Spinal cord (tissue), 10 donors: ENCODE data around the gene BIRC2. TPM values are rescaled to one million over a fixed set of nuclear protein-coding genes. Genes with fewer than 3 reads are reported as not detected.

Experiments
- DNase-seq, 6 donors: peaks; one replicate each; pipeline versions ENCODE4 v3.0.0 to v3.0.0-alpha.2; 2013 to 2015; ENCODE audit warnings: low spot score in 6 of 6, low read depth in 4 of 6
- H3K27ac ChIP-seq: one replicate; pipeline ENCODE4 v1.5.1; 2013; ENCODE audit warnings: low read depth, low read length, control low read depth
- H3K27me3 ChIP-seq: one replicate; pipeline ENCODE4 v1.6.1; 2013; ENCODE audit warnings: low read length; ENCODE audit not compliant: control insufficient read depth, insufficient read depth
- H3K36me3 ChIP-seq: one replicate; pipeline ENCODE4 v1.6.1; 2013; ENCODE audit warnings: low read length; ENCODE audit not compliant: control insufficient read depth, insufficient read depth
- H3K4me1 ChIP-seq: one replicate; pipeline ENCODE4 v1.6.1; 2013; ENCODE audit warnings: low read length; ENCODE audit not compliant: control insufficient read depth, insufficient read depth
- H3K4me3 ChIP-seq: one replicate; pipeline ENCODE4 v1.5.1; 2013; ENCODE audit warnings: low read depth, low read length, control low read depth
- H3K9me3 ChIP-seq: one replicate; pipeline ENCODE4 v1.6.1; 2013; ENCODE audit warnings: low read length; ENCODE audit not compliant: control insufficient read depth, insufficient read depth
- WGBS: methylation state at CpG from one replicate; pipeline ENCODE4 v1.1.5; 2013; ENCODE audit warnings: missing lambda C conversion rate; ENCODE audit not compliant: insufficient coverage; 5-methylcytosine and 5-hydroxymethylcytosine counted together
- polyA plus RNA-seq, 2 donors: library from polyadenylated mRNA; unstranded; fragments of 120-200 nt; gene quantifications; one replicate each; pipeline ENCODE4 v1.2.1, GENCODE V29; 2013; ENCODE audit not compliant: insufficient read length in 2 of 2
- small RNA-seq: library from RNA; depleted of rRNA; stranded (forward); fragments of <200 nt; gene quantifications from one replicate; pipeline ENCODE3, GENCODE V24; 2014; ENCODE audit warnings: low replicate concordance
- total RNA-seq, 2 donors: library from RNA; depleted of rRNA in 1 of 2; stranded (reverse); fragments of 120-200 nt in 1 of 2; fragments of >200 nt in 1 of 2; gene quantifications; one replicate each; pipeline versions ENCODE4 v1.2.3 to v1.2.4, GENCODE V29; 2013 to 2014
- donor health status: healthy.

The BIRC2 gene
- total and polyA plus RNA-seq, 4 donors = 47.1 to 109 (median 76.9) TPM

DNA sequence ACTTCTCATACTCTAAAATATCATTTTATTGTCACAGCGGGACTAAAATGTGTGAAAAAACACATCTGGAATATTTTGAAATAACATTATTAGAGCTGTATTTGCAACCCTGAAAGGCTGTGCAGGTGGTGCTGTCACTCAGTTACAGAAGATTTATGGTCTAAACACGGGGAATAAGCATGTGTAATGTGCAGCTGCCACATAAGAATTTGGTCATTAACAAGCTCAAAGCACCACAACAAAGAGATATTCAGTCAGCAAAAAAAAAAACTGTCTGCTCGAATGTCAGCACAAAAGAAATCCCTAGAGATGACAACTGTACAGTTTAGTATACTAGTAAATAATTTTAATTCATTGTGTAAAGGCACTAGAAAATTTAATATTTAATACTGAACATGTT, 74.2 kb downstream of the BIRC2 start:
- Histone ChIP-seq H3K36me3 (no peaks in the 10 kb centered on the region), H3K27me3 (no peaks in the 10 kb centered on the region), H3K4me3 (no peak overlapping the region), H3K9me3 (peaks cover 3% of the 10 kb centered on the region), H3K27ac (no peak overlapping the region), H3K4me1 (no peaks in the 10 kb centered on the region)
- no CpG with 5 or more reads among the region's 3 CpGs for WGBS
- DNase-seq = peak in 2 of 6 donors; percentile 75 to 79

DNA sequence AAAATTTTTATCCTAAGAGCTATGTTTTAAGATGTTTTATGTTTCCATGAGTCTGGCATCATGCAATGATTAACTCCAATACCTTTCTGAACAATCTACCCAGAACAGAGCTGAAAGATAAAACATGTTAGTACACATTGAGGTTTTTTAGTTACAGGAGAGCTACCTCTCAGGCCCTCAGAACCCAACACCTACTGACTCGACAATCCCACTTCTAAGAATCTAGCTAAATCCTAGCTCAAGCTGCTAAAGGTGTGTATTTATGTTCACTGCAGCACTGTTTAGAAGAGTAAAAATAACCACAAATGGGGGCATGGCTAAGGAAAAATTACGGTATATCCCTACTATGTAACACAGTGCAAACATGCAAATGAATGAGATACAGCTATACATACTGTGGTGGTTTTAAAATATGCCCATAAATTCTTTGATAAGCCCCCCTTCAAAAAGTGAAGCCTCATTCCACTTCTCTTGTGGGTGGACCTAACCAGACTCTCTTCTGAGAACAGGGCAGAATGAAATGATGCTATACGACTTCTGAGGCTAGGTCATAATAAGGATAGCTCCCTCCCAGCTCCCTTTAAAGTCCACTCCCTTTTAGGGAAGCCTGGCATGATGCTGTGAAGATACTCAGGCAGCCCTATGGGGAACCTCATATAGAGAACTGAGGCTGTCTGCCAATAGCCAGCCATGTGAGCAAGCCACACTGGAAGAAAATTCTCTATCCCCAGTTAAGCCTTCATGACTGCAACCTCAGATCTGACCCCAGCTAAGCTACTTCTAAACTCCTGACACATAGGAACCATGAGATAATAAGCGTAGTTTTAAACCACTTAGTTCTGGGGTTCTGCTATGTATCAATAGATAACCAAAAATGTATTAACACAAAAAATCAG, 76.1 kb downstream of the BIRC2 start:
- no peak overlapping the region for H3K27ac ChIP-seq
- H3K9me3 ChIP-seq = no peaks in the 10 kb centered on the region
- no peak overlapping the region for H3K4me3 ChIP-seq
- 40% methylated on average over 1 of the region's 4 CpGs for WGBS
- peak in 2 of 6 donors; percentile 16 to 48 for DNase-seq
- peaks cover 4% of the 10 kb centered on the region for H3K4me1 ChIP-seq
- H3K36me3 ChIP-seq = no peaks in the 10 kb centered on the region
- H3K27me3 ChIP-seq = no peaks in the 10 kb centered on the region

DNA sequence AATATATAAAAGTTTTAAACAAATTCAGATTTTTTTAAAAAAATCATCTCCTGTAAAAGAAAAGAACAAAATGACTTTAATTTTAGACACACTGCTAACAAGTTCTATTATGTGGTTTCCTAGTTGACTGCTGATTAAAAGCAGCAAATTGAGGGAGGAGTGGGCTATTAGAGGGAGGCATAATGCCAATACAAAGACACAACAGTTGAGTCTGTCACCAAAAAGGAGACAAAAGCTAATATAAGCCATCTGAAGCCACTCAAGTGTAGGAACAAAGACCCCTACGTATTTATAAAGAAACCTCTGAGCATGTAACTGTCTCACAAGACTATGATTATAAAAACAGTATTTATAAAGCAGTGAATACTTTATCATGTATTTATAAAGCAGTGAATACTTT, 76.9 kb downstream of the BIRC2 start:
- no peaks in the 10 kb centered on the region for H3K27me3 ChIP-seq
- no peaks in the 10 kb centered on the region for H3K36me3 ChIP-seq
- H3K4me1 ChIP-seq = peaks cover 7% of the 10 kb centered on the region
- DNase-seq = peak in 2 of 6 donors; percentile 39 to 61
- H3K4me3 ChIP-seq = no peak overlapping the region
- WGBS = no CpG with 5 or more reads among the region's 1 CpG
- H3K9me3 ChIP-seq = no peaks in the 10 kb centered on the region
- H3K27ac ChIP-seq = no peak overlapping the region

DNA sequence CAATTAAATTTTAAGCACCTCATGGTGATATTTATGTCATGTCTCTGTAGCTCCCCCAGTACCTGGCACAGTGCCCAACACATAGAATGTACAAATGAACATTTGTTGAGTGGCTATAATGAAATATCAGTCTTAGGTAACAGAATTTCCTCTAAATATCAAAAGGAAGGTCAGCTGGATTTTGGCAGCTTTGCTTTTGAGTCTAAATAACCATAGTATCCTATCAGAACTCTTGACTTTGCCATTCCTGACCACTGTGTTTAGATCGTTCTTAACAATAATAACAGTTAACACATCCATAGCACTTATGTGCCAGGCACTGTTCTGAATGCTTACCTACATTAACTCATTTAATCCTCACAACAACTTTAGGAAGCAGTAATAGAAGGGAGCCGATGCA, 79.0 kb downstream of the BIRC2 start:
- Histone ChIP-seq H3K9me3 (no peaks in the 10 kb centered on the region), H3K27ac (no peak overlapping the region), H3K36me3 (no peaks in the 10 kb centered on the region), H3K4me3 (no peak overlapping the region), H3K4me1 (peaks cover 12% of the 10 kb centered on the region), H3K27me3 (no peaks in the 10 kb centered on the region)
- peak in 1 of 6 donors; percentile 39 for DNase-seq
- 14% methylated on average over 1 of the region's 2 CpGs for WGBS

DNA sequence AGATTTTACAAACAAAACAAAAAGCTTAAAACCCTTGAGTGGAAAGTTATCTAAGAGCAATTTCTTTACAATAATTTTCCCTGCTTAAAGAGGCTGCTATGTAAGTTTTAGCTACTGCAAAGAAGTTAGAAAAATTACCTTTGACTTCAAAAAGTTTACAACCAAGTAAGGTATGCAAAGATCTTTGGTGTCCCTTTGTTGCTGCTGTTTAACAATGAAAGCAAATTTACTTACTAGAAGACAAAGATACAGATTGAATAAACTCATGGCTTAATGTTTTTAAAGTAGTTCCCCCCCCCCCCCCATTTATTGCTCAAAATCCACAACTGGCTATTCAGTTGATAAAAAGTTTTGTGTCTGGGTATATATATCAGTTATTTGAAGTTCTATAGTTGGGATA, 79.6 kb downstream of the BIRC2 start:
- H3K9me3 ChIP-seq = no peaks in the 10 kb centered on the region
- H3K36me3 ChIP-seq = no peaks in the 10 kb centered on the region
- H3K27me3 ChIP-seq = no peaks in the 10 kb centered on the region
- no peak overlapping the region for H3K4me3 ChIP-seq
- DNase-seq = no peak
- peaks cover 12% of the 10 kb centered on the region for H3K4me1 ChIP-seq
- no peak overlapping the region for H3K27ac ChIP-seq

DNA sequence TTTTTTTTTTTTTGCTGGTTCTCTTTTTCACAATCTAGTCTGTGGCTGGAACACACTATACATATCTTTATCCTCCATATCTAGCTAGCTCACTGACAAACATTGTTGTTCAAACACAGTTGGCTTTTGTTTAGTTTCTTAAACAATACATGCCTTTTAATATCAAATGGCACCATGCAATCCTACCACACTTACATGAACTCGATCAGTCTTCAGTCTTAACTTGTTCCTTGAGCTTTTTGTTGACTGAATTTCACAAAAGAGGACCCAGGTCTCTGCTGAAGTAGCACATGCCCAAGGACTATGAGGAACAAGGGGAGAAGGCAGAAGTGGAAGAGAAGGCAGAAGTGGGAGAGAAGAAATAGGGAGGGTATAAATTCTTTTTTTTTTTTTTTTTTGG, 80.1 kb downstream of the BIRC2 start:
- Histone ChIP-seq H3K4me3 (no peak overlapping the region), H3K4me1 (peaks cover 12% of the 10 kb centered on the region), H3K27ac (peak overlapping the region; percentile 33), H3K27me3 (no peaks in the 10 kb centered on the region), H3K36me3 (no peaks in the 10 kb centered on the region), H3K9me3 (no peaks in the 10 kb centered on the region)
- DNase-seq = peak in 1 of 6 donors; percentile 28
- no CpG with 5 or more reads among the region's 1 CpG for WGBS

Small RNA genes lying within 50 kb of the gene (small RNA-seq; reads per million reads assigned to genes)
- gene AP000942.3 (not detected), gene AP000942.4 (not detected), gene RNU6-952P (not detected)

Other genes starting within 250 kb of the BIRC2 start
- gene YAP1, start 236.8 kb upstream of the BIRC2 start, total RNA-seq = 100 to 1,000 TPM in 1 of 2 donors, 10 to 100 TPM in 1; 69.8 to 110 TPM
- gene YAP1, start 236.8 kb upstream of the BIRC2 start, polyA plus RNA-seq = 10 to 100 TPM; 49.4 to 58.5 TPM
- 1 to 10 TPM; 3.9 to 6.2 TPM for gene BIRC3, start 29.7 kb upstream of the BIRC2 start, total RNA-seq
- gene BIRC3, start 29.7 kb upstream of the BIRC2 start, polyA plus RNA-seq = 1 to 10 TPM; 1.8 to 2.4 TPM
- gene TMEM123, start 105.6 kb downstream of the BIRC2 start, total RNA-seq = 100 to 1,000 TPM; 149 to 157 TPM
- 100 to 1,000 TPM; 125 to 164 TPM for gene TMEM123, start 105.6 kb downstream of the BIRC2 start, polyA plus RNA-seq
- under 1 TPM in 1 of 2 donors, not detected in 1; 0.20 TPM for gene MMP7, start 183.5 kb downstream of the BIRC2 start, total RNA-seq
- under 1 TPM in 1 of 2 donors, not detected in 1; 0.18 TPM for gene MMP7, start 183.5 kb downstream of the BIRC2 start, polyA plus RNA-seq